A673 (cell line): ENCODE results near the gene TRIAP1. TPM values are rescaled to one million over a fixed set of nuclear protein-coding genes. Genes with fewer than 3 reads are reported as not detected.
"Not testable (repeated sequence)": the region's sequence is repeated elsewhere in the genome, so short reads cannot be mapped to it uniquely, and the experiment has no call there.

Experiments used
- BruUV-seq: library from RNA; stranded (reverse); fragments of 400-500 nt; replicated peaks from 2 replicates; lab custom pipeline; 2021; lab: Mats Ljungman, UMichigan
- CTCF ChIA-PET: fragments of 300-600 bp; sonication (Branson Sonifier 250); formaldehyde crosslinking; loops from one replicate; lab custom pipeline; 2022; ENCODE audit warnings: antibody characterized with exemption; lab: Charles Lee
- POLR2A ChIA-PET: fragments of 300-600 bp; sonication (Branson Sonifier 250); formaldehyde crosslinking; loops from one replicate; lab custom pipeline; 2022; ENCODE audit warnings: antibody characterized with exemption; ENCODE audit not compliant: low non-redundant PET; lab: Charles Lee
- DNase-seq: peaks from one replicate; pipeline ENCODE4 v3.0.0-alpha.2; 2015; ENCODE audit warnings: low spot score
- H3K27ac ChIP-seq: fragments of 200-600 bp; sonication (generic); 2 replicates; pipeline ENCODE4 v1.5.1; 2016; ENCODE audit warnings: mixed run types, low read depth, mild to moderate bottlenecking, mixed read lengths, antibody characterized with exemption, low read length; ENCODE audit not compliant: poor library complexity, severe bottlenecking
- H3K27me3 ChIP-seq: fragments of 200-600 bp; sonication (generic); replicated peaks from 2 replicates; pipeline ENCODE4 v1.6.1; 2017; ENCODE audit warnings: mixed run types, low read depth, mild to moderate bottlenecking, mixed read lengths, antibody characterized with exemption, low read length; ENCODE audit not compliant: insufficient read depth, poor library complexity
- H3K36me3 ChIP-seq: fragments of 200-600 bp; sonication (generic); 2 replicates; pipeline ENCODE4 v1.6.1; 2016; ENCODE audit warnings: mixed run types, mild to moderate bottlenecking, mixed read lengths, antibody characterized with exemption, low read length; ENCODE audit not compliant: insufficient read depth, poor library complexity, severe bottlenecking
- H3K4me1 ChIP-seq: fragments of 200-600 bp; sonication (generic); 2 replicates; pipeline ENCODE4 v1.6.1; 2017; ENCODE audit warnings: mixed run types, mild to moderate bottlenecking, mixed read lengths, antibody characterized with exemption, low read length; ENCODE audit not compliant: insufficient read depth, poor library complexity, severe bottlenecking
- H3K4me3 ChIP-seq: fragments of 200-600 bp; sonication (generic); 2 replicates; pipeline ENCODE4 v1.5.1; 2016; ENCODE audit warnings: low read depth, mixed run types, mild to moderate bottlenecking, mixed read lengths, low read length; ENCODE audit not compliant: poor library complexity, severe bottlenecking
- H3K9me3 ChIP-seq: fragments of 200-600 bp; sonication (generic); 2 replicates; pipeline ENCODE4 v1.6.1; 2016; ENCODE audit warnings: mixed run types, low read depth, mild to moderate bottlenecking, mixed read lengths, antibody characterized with exemption, low read length; ENCODE audit not compliant: poor library complexity, severe bottlenecking
- CTCF ChIP-seq: fragments of 300-800, 200-600 bp; sonication (generic); conservative IDR thresholded peaks from 2 replicates; pipeline ENCODE4 v1.5.1; 2017; ENCODE audit warnings: low read depth, mild to moderate bottlenecking, antibody characterized with exemption, low read length, moderate library complexity, mixed read lengths
- EZH2 ChIP-seq: fragments of 200-600 bp; sonication (generic); IDR thresholded peaks from 2 replicates; pipeline ENCODE4 v1.6.1; 2017; ENCODE audit warnings: borderline replicate concordance, low read depth, mild to moderate bottlenecking, mixed read lengths, antibody characterized with exemption, low read length; ENCODE audit not compliant: poor library complexity, severe bottlenecking
- intact Hi-C: fragments of 100-400 bp; cut with micrococcal nuclease; formaldehyde crosslinking; loops from one replicate; pipeline ENCODE4 v1.10.0; 2022; ENCODE audit not compliant: unreplicated experiment
- total RNA-seq: library from RNA; stranded (reverse); gene quantifications from 2 replicates; pipeline ENCODE4 v1.2.3, GENCODE V29; 2021

Gene TRIAP1
- total RNA-seq, 1 experiment from 2014 or later = 36.4 TPM

- Histone ChIP-seq H3K4me3 (no peak overlapping the region), H3K27me3 (no peaks in the 10 kb centered on the region), H3K9me3 (no peaks in the 10 kb centered on the region), H3K27ac (no peak overlapping the region), H3K36me3 (peaks cover 70% of the 10 kb centered on the region), H3K4me1 (no peaks in the 10 kb centered on the region)
- POLR2A ChIA-PET = no interaction called here
- peak; percentile 52 for DNase-seq
- CTCF ChIA-PET = no interaction called here
- intact Hi-C loops = no loop called here
- peak; percentile 76 for TF ChIP-seq CTCF
- no peak for TF ChIP-seq EZH2
- no TSS peak for BruUV-seq
These were observed 7.8 kb upstream of the TRIAP1 start for GRCh38 chr12:120453977-120454376.

- DNase-seq = no peak
- no TSS peak for BruUV-seq
- no peak overlapping the region for H3K4me3 ChIP-seq
- no peaks in the 10 kb centered on the region for H3K4me1 ChIP-seq
- H3K27me3 ChIP-seq = no peaks in the 10 kb centered on the region
- TF ChIP-seq EZH2 (no peak), CTCF (no peak)
- no peak overlapping the region for H3K27ac ChIP-seq
- CTCF ChIA-PET = interaction anchor here (0.6 kb wide), 1 partner anchor 483 kb away, joined by 10 read pairs; no protein-coding TSS in a partner anchor
- POLR2A ChIA-PET = no interaction called here
- no peaks in the 10 kb centered on the region for H3K9me3 ChIP-seq
- peaks cover 64% of the 10 kb centered on the region for H3K36me3 ChIP-seq
- intact Hi-C loops = no loop called here
These were observed 7.0 kb upstream of the TRIAP1 start for GRCh38 chr12:120453060-120453750.

DNA sequence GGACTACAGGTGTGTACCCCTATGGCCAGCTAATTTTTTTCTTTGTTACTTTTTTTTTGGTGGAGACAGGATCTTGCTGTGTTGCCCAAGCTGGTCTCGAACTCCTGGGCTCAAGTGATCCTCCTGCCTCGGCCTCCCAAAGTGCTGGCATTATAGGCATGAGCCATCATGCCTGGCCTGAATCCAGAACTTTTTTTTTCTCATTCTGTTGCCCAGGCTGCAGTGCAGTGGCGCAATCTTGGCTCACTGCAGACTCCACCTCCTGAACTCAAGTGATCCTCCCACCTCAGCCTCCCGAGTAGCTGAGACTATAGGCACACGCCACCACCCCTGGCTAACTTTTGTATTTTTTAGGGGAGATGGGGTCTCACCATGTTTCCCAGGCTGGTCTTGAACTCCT is 6.3 kb upstream of the TRIAP1 start:
- H3K4me3 ChIP-seq, H3K27me3 ChIP-seq, H3K9me3 ChIP-seq, H3K27ac ChIP-seq, intact Hi-C loops, H3K4me1 ChIP-seq, DNase-seq, BruUV-seq, POLR2A ChIA-PET: not testable (repeated sequence)
- CTCF ChIA-PET = interaction anchor here (0.6 kb wide), 1 partner anchor 483 kb away, joined by 10 read pairs; no protein-coding TSS in a partner anchor
- peaks cover 57% of the 10 kb centered on the region for H3K36me3 ChIP-seq

DNA sequence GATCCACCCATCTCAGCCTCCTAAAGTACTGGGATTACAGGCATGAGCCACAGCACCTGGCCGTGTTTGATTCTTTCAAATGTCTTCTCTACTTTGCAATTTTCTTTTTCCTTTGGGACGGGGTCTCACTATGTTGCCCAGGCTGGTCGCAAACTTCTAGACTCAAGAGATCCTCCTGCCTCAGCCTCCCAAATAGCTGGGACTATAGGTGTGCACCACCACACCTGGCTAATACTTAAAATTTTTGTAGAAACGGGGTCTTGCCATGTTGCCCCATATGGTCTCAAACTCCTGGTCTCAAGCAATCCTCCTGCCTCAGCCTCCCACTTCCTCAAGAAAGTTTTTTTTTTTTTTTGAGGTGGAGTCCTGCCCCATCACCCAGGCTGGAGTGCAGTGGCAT is 1.8 kb upstream of the TRIAP1 start:
- TF ChIP-seq CTCF = no peak
- TF ChIP-seq EZH2 = no peak
- BruUV-seq = no TSS peak
- Histone ChIP-seq H3K27ac (no peak overlapping the region), H3K4me1 (peaks cover 6% of the 10 kb centered on the region), H3K27me3 (no peaks in the 10 kb centered on the region), H3K9me3 (no peaks in the 10 kb centered on the region), H3K36me3 (peaks cover 39% of the 10 kb centered on the region), H3K4me3 (no peak overlapping the region)
- CTCF ChIA-PET = no interaction called here
- no peak for DNase-seq
- POLR2A ChIA-PET = no interaction called here
- intact Hi-C loops = no loop called here

DNA sequence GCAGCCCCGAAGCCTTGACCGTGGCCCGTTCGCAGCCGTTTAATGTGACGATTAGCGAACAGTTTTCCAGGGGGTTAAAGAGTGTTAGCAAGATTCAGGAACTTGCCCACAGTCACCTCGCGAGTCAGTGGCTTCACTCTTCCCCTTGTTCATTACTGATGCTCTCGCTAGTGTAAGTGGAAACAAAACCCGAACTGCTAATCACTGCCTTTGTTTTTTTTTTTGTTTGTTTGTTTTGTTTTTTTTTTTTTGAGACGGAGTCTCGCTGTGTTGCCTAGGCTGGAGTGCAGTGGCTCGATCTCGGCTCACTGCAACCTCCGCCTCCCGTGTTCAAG is 627 bp upstream of the TRIAP1 start:
- peak overlapping the region; percentile 100 for H3K4me3 ChIP-seq
- DNase-seq, intact Hi-C loops, H3K27me3 ChIP-seq, CTCF ChIA-PET, H3K9me3 ChIP-seq, POLR2A ChIA-PET, H3K4me1 ChIP-seq: not testable (repeated sequence)
- peaks cover 41% of the 10 kb centered on the region for H3K36me3 ChIP-seq
- BruUV-seq = TSS peak; percentile 76
- H3K27ac ChIP-seq = peak overlapping the region; percentile 97
